Measurements from ENCODE around the gene FTO. TPM values are rescaled to one million over a fixed set of nuclear protein-coding genes. Genes with fewer than 3 reads are reported as not detected.

The FTO gene
- total RNA-seq, 6 experiments from 2014 or later, result 93.7 to 107 (median 105) TPM

DNA sequence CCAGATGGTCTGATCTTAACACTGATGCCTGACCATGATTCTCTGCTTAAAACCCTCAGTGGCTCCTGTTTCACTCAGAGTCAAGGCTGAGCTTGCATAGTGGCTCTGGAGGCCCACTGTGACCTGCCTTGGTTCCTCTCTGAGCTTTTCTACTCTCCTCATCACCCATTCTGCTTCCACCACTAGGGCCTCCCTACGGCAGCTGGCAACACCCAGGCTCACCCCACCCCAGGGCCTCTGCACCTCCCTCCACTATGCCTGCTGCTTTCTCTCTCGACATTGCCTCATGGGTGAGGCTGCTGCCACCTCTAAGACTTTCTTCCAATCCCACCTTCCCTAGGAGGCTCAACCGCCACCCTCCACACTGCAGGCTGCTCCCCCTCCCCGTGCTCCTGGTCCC, 455.0 kb downstream of the FTO start:
- no peak overlapping the region for H3K27ac Mint-ChIP-seq
- DNase-seq, result no peak
- TF ChIP-seq CTCF (IDR thresholded peaks at IDR 0.05), result no peak
- H3K9me3 Mint-ChIP-seq, result peaks cover 16% of the 10 kb centered on the region
- H3K4me1 Mint-ChIP-seq (ENCODE audit: low read depth), result no peaks in the 10 kb centered on the region
- no peak overlapping the region for H3K4me3 Mint-ChIP-seq
- no peaks in the 10 kb centered on the region for H3K36me3 Mint-ChIP-seq (ENCODE audit: low read depth)
- peaks cover 25% of the 10 kb centered on the region for H3K27me3 Mint-ChIP-seq (ENCODE audit: insufficient read depth)

DNA sequence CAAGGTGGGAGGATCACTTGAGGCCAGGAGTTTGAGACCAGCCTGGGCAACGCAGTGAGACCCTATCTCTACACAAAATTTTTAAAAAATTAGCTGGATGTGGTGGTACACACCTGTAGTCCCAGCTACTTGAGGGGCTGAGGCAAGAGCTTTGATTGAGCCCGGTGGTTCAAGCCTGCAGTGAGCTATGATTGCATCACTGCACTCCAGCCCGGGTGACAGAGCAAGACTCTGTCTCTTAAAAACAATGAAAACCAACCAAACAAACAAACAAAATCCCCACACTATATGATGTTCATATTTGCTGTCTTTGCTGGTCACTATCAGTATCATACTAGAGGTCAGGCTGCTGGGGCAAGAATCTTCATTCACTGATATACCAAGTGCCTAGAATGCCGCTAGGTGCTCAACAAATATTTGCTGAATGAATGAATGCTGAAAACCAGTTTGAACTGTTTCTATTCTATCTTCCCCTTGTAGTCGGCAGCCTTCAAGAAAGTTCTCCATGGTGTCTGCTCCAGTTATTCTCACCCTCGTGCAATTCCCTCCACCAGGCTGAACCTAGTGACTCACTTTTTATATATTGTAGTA, 455.6 kb downstream of the FTO start:
- H3K27ac Mint-ChIP-seq, result no peak overlapping the region
- H3K4me3 Mint-ChIP-seq, result no peak overlapping the region
- peaks cover 24% of the 10 kb centered on the region for H3K27me3 Mint-ChIP-seq (ENCODE audit: insufficient read depth)

DNA sequence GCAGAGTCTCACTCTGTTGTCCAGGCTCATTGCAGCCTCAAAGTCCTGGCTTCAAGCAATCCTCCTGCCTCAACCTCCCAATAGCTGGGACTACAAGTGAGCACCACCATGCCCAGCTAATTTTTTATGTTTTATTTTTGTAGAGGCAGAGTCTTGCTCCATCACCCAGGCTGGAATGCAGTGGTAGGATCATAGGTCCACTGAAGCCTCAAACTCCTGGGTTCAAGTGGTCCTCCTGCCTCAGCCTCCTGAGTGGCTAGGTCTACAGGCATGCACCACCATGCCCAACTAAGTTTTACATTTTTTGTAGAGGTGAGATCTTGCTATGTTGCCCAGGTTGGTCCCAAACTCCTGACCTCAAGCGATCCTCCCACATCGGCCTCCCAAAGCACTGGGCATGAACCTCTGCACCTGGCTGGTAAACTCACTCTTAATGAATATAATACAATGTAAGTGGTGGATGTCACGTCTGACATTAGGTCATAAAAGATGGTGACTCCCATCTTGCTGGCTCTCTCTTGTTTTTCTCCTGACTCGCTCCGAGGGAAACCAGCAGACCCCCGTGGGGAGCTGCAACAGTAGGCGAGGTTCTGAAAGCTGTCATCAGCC, 456.4 kb downstream of the FTO start:
- H3K4me1 Mint-ChIP-seq (ENCODE audit: low read depth), result no peaks in the 10 kb centered on the region
- no peak for TF ChIP-seq CTCF (IDR thresholded peaks at IDR 0.05)
- no peaks in the 10 kb centered on the region for H3K36me3 Mint-ChIP-seq (ENCODE audit: low read depth)
- H3K27me3 Mint-ChIP-seq (ENCODE audit: insufficient read depth), result peaks cover 24% of the 10 kb centered on the region
- peaks cover 16% of the 10 kb centered on the region for H3K9me3 Mint-ChIP-seq
- H3K4me3 Mint-ChIP-seq, result no peak overlapping the region
- H3K27ac Mint-ChIP-seq, result no peak overlapping the region
- DNase-seq, result no peak

More for the DNA sequence above, 455.6 kb downstream of the FTO start:
- H3K4me1 Mint-ChIP-seq (ENCODE audit: low read depth), result no peaks in the 10 kb centered on the region
- no peak for DNase-seq
- H3K9me3 Mint-ChIP-seq, result peaks cover 16% of the 10 kb centered on the region
- no peak for TF ChIP-seq CTCF (IDR thresholded peaks at IDR 0.05)
- no peaks in the 10 kb centered on the region for H3K36me3 Mint-ChIP-seq (ENCODE audit: low read depth)

- H3K27me3 Mint-ChIP-seq (ENCODE audit: insufficient read depth), result peaks cover 22% of the 10 kb centered on the region
- H3K27ac Mint-ChIP-seq, result no peak overlapping the region
- H3K4me3 Mint-ChIP-seq, result no peak overlapping the region
- H3K36me3 Mint-ChIP-seq (ENCODE audit: low read depth), result no peaks in the 10 kb centered on the region
- H3K9me3 Mint-ChIP-seq, result peaks cover 15% of the 10 kb centered on the region
- TF ChIP-seq CTCF (IDR thresholded peaks at IDR 0.05), result no peak
- no peaks in the 10 kb centered on the region for H3K4me1 Mint-ChIP-seq (ENCODE audit: low read depth)
- DNase-seq, result no peak
These were observed 457.3 kb downstream of the FTO start for GRCh38 chr16:54160939-54161897.

DNA sequence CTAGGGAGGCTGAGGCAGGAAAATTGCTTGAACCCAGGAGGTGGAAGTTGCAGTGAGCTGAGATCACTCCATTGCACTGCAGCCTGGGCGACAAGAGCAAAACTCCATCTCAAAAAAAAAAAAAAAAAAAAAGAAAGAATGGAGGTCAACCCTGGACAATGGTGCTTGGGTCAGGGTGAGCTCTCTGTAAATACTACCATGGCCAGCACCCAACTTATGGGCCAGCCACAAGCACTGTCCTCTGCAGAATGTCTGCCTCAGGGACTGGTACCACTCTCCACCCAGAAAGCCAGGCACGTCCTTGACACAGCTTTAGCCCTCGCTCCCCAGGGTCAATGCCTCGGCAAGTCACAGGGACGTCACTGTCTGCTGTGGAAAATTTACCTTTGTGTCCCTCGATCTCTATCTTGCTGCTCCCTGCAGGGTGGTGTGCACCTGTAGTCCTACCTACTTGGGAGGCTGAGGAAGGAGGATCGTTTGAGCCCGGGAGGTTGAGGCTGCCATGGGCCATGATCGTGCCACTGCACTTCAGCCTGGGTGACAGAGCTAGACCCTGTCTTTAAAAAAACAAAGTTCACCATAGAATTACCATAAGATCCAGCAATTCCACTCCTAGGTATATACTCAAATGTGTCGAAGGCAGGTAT, 459.4 kb downstream of the FTO start:
- no peak overlapping the region for H3K27ac Mint-ChIP-seq
- H3K9me3 Mint-ChIP-seq, result peaks cover 5% of the 10 kb centered on the region; the same call in 1 of the 2 replicates
- H3K27me3 Mint-ChIP-seq (ENCODE audit: insufficient read depth), result peaks cover 22% of the 10 kb centered on the region
- DNase-seq, result no peak
- no peak for TF ChIP-seq CTCF (IDR thresholded peaks at IDR 0.05)
- no peak overlapping the region for H3K4me3 Mint-ChIP-seq
- H3K4me1 Mint-ChIP-seq (ENCODE audit: low read depth), result no peaks in the 10 kb centered on the region
- H3K36me3 Mint-ChIP-seq (ENCODE audit: low read depth), result no peaks in the 10 kb centered on the region

Measured in HFFc6 (cell line).